HS-27A (cell line): Measurements from ENCODE around the gene TRPM3.
"Not testable (repeated sequence)": the region's sequence is repeated elsewhere in the genome, so short reads cannot be mapped to it uniquely, and the experiment has no call there.

ENCODE experiments used
- DNase-seq: peaks from one replicate; pipeline ENCODE4 v3.0.0-alpha.2; 2012; ENCODE audit warnings: low read depth, missing footprints

The TRPM3 gene

DNA sequence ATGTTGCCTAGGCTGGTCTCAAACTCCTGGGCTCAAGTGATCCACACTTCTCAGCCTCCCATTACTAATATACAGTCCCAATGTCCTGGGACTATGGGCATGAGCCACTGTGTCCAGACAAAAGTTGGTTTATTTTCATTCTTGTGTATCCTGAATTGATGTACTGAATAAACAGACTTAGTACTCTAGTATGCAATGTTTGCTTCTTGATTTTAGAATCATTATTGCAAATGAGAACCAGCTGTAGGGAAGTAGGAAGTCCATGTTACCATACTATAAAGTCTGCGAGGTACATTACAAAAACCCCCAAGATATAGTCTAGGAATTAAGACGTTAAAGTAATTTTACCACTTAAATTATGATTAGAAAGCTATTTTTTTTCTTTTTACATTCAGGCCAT is 372.4 kb downstream of the TRPM3 start:
- DNase-seq: no peak

DNA sequence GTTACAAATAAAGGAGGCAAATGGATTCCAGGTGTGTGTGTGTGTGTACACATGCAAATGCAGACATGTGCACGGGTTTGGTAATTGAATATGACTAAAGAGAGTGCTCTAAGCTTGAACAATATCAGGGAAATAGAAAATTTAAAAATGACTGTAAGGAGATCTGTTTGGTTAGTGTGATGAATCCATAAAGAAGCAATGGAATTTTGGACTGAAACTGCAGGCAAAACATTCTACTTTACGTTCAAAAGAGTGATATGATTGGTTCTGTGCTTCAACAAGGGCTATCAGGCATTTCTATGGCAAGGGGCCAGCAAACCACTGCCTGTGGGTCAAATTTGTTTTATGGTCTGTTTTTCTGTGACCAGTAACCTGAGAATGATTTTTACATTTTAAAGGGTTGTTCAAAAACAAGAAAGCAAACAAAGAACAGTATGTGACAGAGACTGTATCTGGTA is 374.1 kb downstream of the TRPM3 start:
- DNase-seq: no peak

DNA sequence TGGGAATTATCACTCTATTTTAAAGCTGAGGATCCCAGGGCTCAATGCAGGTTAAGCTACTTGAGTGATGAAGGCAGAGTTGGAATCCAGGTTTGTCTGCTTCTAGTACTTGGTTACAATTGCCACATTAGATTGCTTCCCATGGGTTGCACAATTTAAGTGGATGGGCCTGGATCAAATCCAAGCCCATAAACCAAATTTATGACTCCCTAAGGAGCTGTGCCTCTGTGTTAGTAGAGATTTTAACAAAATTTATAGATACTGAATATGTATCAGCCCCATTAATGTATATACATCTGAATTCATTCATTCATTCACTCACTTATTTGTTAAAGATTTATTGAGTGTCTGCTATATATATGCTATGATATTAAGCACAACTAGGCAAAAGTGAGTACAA is 374.7 kb downstream of the TRPM3 start:
- no peak for DNase-seq

DNA sequence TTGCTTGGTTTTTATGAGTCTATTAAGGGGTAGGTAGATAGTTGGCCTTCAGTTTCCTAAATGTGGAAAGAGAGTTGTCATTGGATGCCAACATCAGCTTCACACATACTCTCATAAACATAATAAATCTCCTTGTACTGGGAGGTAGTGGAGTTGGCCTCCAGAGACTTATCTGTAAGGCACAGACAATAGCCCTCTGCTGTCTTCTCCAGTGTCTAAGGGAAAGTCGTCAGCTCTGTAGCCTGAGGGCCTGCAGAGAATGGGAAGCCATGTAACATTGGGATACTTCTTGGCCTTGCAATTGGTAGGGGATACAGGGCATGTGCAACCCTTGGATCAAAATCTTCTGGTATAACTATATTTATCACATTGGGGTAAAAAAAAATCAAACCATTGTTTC is 375.1 kb downstream of the TRPM3 start:
- DNase-seq: no peak

DNA sequence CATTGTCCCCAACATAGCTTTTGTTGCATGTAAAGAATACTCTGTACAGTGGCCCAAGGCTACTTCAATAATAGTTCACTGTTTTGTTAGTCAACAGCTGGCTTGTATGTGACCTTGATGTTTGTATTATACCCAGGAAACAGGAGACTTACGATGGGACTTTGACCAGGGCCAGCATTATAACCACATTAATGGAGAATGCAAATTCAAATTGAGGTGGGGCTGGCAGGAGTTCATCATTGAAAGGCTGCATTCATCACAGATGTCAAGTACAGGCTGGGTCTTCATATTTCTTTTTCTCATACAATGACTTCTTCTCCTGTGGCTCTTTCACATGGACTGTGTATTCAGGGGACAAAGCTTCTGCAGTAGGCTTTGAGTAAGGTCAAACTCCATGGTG is 396.6 kb downstream of the TRPM3 start:
- not testable (repeated sequence) for DNase-seq

DNA sequence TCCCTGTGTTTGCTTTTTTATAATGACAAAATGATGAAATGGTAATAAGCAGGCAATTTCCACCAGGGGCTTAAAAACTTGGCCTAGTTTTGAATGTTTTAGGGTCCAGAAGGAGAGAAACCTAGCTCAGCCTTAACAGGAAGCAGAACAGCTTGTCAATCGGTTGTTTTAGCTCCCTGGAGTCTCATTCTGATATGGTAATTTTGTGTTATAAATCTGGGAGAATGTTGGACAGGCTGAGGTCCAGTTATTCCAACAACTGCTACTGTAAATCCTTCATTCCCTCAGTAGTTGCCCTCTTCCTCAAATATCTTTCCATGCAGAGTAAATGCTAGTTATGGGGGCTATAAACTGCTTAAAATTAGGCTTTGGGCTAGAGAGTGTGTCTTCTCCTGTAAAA is 397.4 kb downstream of the TRPM3 start:
- DNase-seq: not testable (repeated sequence)

DNA sequence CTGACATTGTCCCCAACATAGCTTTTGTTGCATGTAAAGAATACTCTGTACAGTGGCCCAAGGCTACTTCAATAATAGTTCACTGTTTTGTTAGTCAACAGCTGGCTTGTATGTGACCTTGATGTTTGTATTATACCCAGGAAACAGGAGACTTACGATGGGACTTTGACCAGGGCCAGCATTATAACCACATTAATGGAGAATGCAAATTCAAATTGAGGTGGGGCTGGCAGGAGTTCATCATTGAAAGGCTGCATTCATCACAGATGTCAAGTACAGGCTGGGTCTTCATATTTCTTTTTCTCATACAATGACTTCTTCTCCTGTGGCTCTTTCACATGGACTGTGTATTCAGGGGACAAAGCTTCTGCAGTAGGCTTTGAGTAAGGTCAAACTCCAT is 414.6 kb downstream of the TRPM3 start:
- DNase-seq: not testable (repeated sequence)

DNA sequence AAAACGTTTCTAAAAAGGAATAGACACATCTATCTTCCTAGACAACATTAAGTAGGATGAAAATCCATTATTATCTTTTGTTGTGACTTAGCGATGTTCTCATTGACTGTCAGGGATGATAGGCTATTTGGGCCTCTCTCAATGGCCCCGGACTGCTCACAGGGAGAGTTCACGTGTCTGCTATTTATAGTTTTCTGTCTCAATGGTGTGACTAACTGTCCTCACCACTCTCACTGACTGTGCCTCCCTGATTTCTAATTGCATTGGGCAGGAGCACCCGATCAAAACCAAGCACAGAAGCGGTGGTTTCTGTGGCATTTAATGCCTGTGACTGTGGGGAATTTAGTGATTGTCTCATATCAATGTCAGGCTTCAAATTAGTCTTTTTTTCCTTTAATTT is 420.3 kb downstream of the TRPM3 start:
- no peak for DNase-seq

DNA sequence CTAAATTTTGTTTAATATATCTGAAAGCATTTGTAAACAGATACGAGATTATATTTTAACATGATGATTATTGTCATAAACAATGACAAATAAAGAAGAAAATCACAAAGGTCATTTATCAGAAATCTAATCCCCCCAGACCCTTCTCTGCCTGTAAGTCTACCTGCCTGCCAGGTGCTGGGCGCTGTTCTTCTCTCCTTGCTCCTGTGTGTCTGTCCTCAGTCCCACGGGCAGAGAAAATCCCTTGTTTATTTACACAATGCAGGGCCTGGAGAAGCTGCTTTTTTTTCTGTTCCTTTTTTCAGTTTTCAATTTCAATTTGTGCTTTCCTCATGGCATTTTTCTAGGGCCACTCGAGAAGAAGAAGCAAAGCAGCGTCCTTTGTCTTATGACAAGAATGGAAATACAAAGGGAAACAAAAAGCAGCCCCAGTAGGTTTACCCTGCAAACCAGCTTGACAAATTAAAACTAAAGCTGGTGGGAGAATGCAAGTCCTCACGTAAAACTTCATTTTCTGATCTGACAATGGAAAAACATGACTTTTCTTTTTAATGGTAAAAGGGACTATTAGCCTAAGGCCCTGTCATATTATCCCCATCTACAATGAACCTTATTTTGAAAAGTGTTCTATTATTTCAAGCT is 424.6 kb downstream of the TRPM3 start:
- DNase-seq: no peak

DNA sequence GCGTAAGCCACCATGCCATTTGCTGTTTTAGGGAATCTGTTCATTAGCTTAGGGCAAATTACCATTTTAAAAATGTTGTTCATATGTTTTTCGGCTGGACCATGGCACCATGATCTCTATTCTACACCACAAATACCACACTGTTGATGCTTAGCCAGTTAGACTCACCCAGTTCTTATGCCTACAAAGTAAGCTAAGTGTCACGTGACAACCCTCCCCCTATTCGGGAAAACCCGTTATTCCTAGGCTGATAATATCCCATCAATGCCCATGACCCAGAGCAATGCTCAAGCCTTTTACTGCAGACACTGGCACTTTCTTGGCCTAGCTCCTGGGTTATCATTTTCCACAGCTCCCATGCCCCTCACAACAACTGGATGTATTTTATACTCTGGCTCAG is 426.7 kb downstream of the TRPM3 start:
- DNase-seq: no peak

DNA sequence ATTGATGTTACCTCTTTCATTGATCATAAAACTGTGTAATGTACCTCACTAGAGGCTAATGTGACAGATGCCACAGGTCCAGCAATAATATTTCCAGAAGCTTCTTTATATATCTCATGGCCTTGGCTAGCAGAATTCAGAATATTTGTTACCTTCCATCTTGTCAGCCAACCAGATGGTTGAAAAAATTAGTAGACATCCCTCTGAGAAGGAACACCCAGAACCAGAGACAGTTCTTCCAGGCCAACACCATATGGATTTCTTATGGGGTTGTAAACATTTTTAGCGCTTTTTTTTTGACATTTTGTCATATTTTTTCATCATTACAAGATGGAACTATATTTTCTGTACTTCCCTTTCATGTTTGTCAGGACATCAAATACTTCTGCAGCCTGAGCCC is 428.2 kb downstream of the TRPM3 start:
- no peak for DNase-seq

DNA sequence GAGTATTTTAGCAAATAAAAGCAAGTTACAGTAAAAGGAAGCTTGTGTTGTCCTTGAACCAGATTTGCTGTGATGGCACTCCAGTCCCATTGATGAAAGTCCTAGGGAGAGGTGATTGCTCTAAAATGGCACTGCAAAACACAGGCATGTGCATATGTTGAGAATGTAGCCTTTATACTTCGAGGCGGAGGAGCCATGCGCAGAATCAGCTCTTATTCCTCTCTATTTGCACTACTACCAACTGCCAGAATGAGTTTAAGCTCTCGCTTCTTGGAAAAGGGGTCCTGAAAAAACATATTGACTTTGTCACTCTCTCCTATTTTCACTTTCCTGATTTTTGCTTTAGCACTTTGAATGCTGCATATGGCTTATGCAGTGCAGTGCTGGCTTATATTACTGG is 429.0 kb downstream of the TRPM3 start:
- no peak for DNase-seq

DNA sequence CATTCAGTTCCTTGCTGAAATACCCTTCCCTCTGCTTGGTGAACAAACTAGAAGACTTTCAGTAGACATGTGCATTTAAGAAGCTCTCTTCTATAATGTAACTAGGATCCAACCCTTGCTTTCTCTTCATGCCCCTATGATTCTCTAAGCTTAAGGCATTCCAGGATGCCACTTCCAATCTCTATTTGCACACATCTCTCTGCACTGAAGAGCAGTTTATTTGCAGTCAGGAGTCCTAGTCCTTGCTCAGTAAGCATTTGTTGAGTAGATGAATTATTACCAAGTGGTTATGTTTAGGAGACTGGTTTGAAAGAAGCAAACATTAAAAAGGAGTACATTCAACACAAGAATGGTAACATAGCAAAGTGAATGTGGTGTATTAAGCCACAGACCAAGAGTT is 432.7 kb downstream of the TRPM3 start:
- DNase-seq: no peak

DNA sequence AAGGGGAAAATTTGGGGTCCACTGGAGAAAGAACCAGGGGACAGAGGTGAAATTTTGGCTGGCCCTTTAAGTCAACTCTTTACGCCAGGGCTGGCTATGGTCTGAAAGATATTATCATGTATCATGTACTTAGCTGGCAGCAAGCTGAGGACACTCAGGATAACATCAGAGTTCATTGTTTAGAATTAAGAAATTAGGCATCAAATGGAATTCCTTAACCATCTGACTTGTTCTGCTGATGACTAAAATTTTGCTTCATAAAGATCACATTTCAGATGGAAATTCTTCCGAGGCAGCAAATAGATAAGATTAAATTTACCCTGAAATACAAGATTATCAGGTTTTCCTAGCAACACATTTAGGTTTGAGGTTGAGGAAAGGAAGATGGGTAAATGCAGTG is 437.6 kb downstream of the TRPM3 start:
- no peak for DNase-seq

DNA sequence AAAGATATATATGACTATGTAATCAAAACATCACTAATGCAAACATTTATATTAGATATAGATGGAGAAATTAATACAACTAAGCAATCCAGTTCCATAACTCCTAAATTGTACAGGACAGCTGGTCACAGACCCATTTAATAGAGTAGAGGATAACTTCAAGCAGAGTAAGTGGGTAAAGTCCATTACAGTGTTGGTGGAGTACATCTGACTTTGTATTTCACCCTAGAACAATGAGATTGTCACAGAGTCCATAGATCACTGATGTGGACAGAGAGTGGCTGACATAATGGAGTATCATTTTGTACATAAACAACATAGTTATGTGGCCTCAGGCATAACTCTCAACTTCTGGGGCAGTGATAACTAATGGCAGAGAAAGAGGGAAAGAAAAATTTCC is 439.1 kb downstream of the TRPM3 start:
- no peak for DNase-seq

DNA sequence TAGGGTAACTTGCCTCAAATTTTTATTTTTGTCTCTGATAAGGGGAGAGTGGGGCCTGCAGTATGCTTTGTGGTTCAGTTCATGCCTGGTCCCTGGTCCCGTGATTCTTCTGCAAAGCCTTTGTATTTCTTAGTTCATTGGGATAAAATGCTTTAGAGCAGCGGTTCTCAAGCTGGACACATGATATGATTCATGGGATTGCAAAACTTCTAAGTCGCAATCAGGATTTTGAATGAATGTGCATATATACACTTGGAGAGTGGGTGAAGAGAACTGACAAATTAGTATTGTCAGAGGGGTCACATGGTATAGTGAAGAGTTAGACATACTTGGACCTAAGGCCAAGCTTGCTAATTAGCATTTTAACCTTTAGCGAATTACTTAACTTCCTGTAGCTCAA is 441.6 kb downstream of the TRPM3 start:
- no peak for DNase-seq

DNA sequence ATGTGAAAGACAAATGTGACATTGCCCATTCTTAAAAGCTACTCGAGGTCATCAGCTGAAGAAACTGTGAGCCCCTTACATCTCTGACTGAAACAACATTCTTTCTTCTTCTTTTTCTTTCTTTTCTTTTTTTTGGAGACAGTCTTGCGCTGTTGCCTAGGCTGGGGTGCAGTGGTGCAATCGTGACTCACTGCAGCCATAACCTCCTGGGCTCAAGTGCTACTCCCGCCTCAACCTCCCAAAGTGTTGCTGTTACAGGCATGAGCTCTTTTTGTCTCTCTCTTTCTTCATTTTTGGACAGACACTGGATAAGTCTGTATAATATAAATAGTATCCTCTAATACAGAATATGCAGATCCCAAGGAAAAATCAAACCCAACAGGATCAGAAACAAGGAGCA is 443.3 kb downstream of the TRPM3 start:
- DNase-seq: no peak

DNA sequence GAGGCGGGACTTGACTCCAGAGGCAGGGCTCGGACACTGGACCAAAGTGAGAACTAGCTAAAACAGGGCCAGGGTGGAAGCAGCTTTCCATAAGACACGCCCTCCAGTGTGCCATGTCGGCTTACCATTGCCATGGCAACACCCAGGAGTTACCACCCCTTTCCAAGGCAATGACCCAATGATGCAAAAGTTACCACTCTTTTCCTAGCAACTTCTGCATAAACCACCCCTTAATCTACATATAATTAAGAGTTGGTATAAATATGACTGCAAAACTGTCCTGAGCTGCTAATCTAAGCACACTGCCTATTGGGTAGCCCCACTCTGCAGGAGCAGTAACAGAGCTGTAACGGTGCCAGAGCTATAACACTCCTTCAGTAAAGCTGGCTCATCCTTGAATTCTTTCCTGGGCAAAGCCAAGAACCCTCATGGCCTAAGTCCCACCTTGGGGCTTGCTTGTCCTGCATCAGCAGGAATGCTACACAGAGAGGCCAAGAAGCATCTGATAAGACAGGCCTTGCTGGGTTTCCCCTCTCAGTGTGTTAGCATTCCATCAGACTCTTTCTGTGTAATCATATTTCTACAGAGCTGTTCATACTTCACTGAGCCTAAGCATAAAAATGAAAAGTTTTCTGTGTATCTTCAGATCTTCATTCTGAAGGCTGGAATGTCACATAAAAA is 444.2 kb downstream of the TRPM3 start:
- no peak for DNase-seq

DNA sequence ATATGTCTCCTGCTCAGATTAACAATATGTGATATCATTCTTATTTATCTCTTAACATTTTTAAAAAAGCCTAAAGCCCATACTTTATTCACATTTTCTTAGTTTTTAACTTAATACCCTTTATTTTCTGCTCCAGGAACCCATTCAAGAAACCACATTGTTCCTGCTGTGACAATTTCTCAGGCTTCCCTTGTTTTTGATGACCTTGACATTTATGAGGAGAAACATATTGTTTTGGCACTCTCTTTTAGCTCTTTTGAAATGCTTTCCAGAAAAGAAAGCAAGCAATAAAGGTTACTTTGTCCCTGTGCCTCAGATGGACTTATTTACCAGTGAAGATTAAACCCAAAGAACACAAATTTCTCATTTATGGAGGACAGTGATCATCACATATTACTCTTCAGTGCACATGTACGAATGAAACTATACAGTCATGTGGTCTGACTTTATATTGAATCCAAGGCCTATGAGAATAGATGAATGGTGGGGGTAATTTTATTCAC is 445.5 kb downstream of the TRPM3 start:
- no peak for DNase-seq

DNA sequence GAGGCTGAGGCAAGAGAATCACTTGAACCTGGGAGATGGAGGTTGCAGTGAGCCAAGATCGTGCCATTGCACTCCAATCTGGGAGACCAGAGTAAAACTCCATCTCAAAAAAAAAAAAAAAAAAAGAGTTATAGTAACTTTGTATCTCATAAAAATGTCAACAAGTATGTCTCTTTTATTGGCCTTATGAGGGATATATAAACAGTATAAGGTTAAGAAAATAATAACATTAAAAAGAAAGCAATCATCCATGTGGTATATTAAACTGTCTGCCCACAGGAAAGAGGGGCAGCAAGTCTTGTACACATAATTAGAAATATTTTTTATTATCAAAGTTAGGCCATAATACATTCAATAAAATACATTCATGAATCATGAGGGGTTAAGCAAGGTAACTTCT is 447.6 kb downstream of the TRPM3 start:
- no peak for DNase-seq

DNA sequence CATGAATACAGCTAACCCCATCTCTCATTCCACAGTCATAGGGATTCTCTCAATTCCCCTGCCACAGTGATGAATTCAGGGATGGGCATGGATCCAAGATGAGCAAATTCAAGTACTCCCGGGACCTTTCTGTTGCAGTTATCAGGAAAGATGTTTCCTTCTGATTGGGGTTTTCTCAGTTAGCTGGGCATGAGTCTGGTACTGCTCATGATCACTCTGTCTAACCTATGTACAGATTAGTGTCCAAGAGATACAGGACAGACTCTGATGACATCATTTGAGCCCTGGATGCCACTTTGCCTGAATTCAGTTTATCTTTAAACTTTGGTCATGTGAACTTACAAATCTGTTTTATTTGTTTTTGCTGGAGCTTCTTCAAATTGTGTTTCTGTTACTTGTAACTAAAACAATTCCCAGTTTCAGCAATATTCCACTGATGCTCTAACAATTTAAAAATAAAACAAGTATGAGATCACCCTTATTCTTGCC is 449.2 kb downstream of the TRPM3 start:
- no peak for DNase-seq

DNA sequence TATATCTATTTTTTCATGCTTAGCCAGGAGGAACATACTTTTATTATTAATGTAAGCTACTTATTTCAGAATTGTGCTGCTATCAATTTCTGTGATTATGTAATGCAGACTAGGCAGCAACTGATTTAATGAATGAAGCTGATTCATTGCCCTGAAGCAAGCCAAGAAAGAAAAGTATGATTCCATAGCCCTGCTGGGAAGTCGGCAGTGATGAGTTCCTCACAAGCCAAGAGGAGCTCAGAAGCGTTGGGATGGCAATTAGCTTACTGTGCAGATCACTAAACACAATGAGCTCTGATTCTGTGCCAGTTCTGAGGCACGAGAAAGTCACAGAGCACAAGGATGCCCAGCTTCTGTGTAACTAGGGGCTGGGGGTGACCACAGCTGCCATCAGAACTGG is 452.7 kb downstream of the TRPM3 start:
- no peak for DNase-seq

DNA sequence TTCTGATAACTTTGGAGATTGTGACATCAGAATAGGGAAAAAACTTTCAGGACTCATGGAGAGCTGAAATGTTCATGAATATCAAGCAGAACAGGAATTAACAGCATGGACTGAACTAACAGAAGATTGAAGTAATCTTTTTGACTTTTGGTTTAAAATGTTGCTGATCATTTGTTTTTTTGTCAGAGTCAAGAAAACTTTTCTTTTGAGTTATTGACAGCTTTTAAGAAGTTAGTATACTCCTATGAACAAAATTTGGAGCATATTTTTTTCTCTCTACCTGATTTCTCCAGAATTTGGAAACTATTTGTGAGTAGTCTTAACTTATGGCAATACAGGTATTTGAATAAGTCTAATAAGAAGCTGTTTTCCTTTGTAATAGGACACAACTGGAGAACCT is 462.7 kb downstream of the TRPM3 start:
- DNase-seq: no peak

DNA sequence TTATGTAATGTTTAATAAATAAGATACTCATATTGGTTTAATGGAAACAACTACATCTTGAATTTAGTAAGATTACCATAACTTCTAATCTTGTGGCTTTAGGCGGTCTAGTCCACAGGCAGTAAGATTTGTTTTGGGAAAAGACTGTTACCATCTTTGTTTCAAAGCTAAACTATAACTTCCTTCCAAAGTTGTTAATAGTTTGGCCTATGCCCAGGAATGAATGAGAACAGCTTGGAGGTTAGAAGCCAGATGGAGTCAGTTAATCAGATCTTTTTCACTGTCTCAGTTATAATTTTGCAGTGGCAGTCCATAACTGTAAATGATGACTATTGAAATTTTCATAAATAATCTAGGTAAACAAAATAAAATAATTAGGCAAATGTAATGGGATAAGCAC is 465.1 kb downstream of the TRPM3 start:
- no peak for DNase-seq
